ENCODE measurements around the gene SHH. TPM values are rescaled to one million over a fixed set of nuclear protein-coding genes. Genes with fewer than 3 reads are reported as not detected.

SHH gene
- polyA plus RNA-seq, 3 donors: not detected

- Histone ChIP-seq H4K20me1 (ENCODE audit: insufficient read depth, low read length) (no peaks in the 10 kb centered on the region), H2AFZ (ENCODE audit: insufficient read depth, low read depth, low read length, poor library complexity, severe bottlenecking) (no peak overlapping the region), H3K4me2 (replicated peaks; ENCODE audit: extremely low read depth, low read length, poor library complexity, severe bottlenecking) (no peak overlapping the region), H3K9me3 (replicated peaks in 1 of 2; ENCODE audit: control insufficient read depth in 1 of 2, insufficient read depth in 1 of 2, low read length in 2 of 2) (no peaks in the 10 kb centered on the region), H3K27ac (ENCODE audit: low read depth in 1 of 2, low read length in 2 of 2) (no peak overlapping the region), H3K79me2 (ENCODE audit: insufficient read depth, low read length) (no peaks in the 10 kb centered on the region), H3K4me1 (ENCODE audit: control insufficient read depth in 1 of 2, insufficient read depth in 2 of 2, low read length in 2 of 2) (no peaks in the 10 kb centered on the region), H3K9ac (ENCODE audit: insufficient read depth, low read length, poor library complexity, severe bottlenecking) (no peak overlapping the region), H3K36me3 (replicated peaks in 1 of 2; ENCODE audit: control insufficient read depth in 1 of 2, insufficient read depth in 2 of 2, low read length in 2 of 2) (no peaks in the 10 kb centered on the region), H3K4me3 (replicated peaks in 1 of 3; ENCODE audit: low read depth in 2 of 3, low read length in 3 of 3) (no peak overlapping the region), H3K27me3 (ENCODE audit: control insufficient read depth in 2 of 2, insufficient read depth in 2 of 2, low read length in 2 of 2) (no peaks in the 10 kb centered on the region)
- Mint-ChIP-seq H3K27me3 (ENCODE audit: low read depth in 3 of 3) (peaks cover 2 to 5% (median 4%) of the 10 kb centered on the region in 3 donors), H3K36me3 (no peaks in the 10 kb centered on the region), H3K4me3 (no peak overlapping the region), H3K4me1 (no peaks in the 10 kb centered on the region), H3K27ac (peak overlapping the region in 1 of 7 donors; percentile 42), H3K9me3 (no peaks in the 10 kb centered on the region)
- intact Hi-C loops (cut with micrococcal nuclease): no loop called here
- WGBS (ENCODE audit: insufficient coverage): 89% methylated on average over 10 of the region's 14 CpGs
- TF ChIP-seq, protein P1, sequence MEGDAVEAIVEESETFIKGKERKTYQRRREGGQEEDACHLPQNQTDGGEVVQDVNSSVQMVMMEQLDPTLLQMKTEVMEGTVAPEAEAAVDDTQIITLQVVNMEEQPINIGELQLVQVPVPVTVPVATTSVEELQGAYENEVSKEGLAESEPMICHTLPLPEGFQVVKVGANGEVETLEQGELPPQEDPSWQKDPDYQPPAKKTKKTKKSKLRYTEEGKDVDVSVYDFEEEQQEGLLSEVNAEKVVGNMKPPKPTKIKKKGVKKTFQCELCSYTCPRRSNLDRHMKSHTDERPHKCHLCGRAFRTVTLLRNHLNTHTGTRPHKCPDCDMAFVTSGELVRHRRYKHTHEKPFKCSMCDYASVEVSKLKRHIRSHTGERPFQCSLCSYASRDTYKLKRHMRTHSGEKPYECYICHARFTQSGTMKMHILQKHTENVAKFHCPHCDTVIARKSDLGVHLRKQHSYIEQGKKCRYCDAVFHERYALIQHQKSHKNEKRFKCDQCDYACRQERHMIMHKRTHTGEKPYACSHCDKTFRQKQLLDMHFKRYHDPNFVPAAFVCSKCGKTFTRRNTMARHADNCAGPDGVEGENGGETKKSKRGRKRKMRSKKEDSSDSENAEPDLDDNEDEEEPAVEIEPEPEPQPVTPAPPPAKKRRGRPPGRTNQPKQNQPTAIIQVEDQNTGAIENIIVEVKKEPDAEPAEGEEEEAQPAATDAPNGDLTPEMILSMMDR (IDR thresholded peaks at IDR 0.05): no peak
- no peak for DNase-seq
Observed at GRCh38 chr7:155835446-155836215, 23.4 kb upstream of the SHH start.

DNA sequence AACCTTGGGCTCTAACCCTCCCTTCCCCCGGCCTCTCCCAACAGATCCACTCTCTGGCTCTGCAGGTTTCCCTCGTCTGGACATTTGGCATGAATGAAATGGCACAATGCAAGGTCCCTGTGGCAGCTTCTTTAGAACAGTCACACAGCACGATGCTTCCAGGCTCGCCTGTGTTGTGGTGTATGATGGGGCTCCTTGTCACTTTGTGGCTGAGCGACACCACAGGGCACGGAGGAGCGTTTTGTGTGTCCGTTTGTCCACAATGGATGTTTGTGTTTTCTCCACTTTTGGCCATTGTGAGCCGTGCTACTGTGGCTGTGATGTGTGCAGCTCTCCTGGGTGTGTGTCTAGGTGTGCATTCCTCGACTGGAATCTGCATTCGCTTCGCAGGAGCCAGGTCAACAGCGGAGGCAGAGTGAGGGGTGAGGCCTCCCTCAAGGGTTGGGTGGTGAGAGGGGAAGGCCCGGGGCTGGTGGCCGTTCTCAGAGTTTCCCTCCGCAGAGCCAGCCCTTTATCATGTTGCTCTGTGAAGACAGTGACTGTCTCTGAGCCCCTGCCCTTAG, 22.3 kb upstream of the SHH start:
- Histone ChIP-seq H2AFZ (ENCODE audit: insufficient read depth, low read depth, low read length, poor library complexity, severe bottlenecking) (no peak overlapping the region), H3K27me3 (ENCODE audit: control insufficient read depth in 2 of 2, insufficient read depth in 2 of 2, low read length in 2 of 2) (no peaks in the 10 kb centered on the region), H3K4me2 (replicated peaks; ENCODE audit: extremely low read depth, low read length, poor library complexity, severe bottlenecking) (no peak overlapping the region), H3K27ac (ENCODE audit: low read depth in 1 of 2, low read length in 2 of 2) (no peak overlapping the region), H3K36me3 (replicated peaks in 1 of 2; ENCODE audit: control insufficient read depth in 1 of 2, insufficient read depth in 2 of 2, low read length in 2 of 2) (no peaks in the 10 kb centered on the region), H3K9ac (ENCODE audit: insufficient read depth, low read length, poor library complexity, severe bottlenecking) (no peak overlapping the region), H3K79me2 (ENCODE audit: insufficient read depth, low read length) (no peaks in the 10 kb centered on the region), H3K4me3 (replicated peaks in 1 of 3; ENCODE audit: low read depth in 2 of 3, low read length in 3 of 3) (no peak overlapping the region), H3K9me3 (replicated peaks in 1 of 2; ENCODE audit: control insufficient read depth in 1 of 2, insufficient read depth in 1 of 2, low read length in 2 of 2) (no peaks in the 10 kb centered on the region), H3K4me1 (ENCODE audit: control insufficient read depth in 1 of 2, insufficient read depth in 2 of 2, low read length in 2 of 2) (no peaks in the 10 kb centered on the region), H4K20me1 (ENCODE audit: insufficient read depth, low read length) (no peaks in the 10 kb centered on the region)
- Mint-ChIP-seq H3K4me1 (no peaks in the 10 kb centered on the region), H3K27me3 (ENCODE audit: low read depth in 3 of 3) (peaks cover 2 to 7% (median 4%) of the 10 kb centered on the region in 3 donors), H3K9me3 (peaks cover 0 to 2% (median 0%) of the 10 kb centered on the region in 7 donors), H3K27ac (peak overlapping the region in 1 of 7 donors; percentile 21), H3K4me3 (peak overlapping the region in 1 of 2 donors; percentile 0), H3K36me3 (no peaks in the 10 kb centered on the region)
- TF ChIP-seq, protein P1 (IDR thresholded peaks at IDR 0.05): no peak
- intact Hi-C loops (cut with micrococcal nuclease): no loop called here
- 89% methylated on average over 15 of the region's 16 CpGs for WGBS (ENCODE audit: insufficient coverage)
- no peak for DNase-seq
